Colonic mucosa (tissue), 4 donors: Measurements from ENCODE around the gene BCAS4. TPM values are rescaled to one million over a fixed set of nuclear protein-coding genes. Genes with fewer than 3 reads are reported as not detected.

Experiments used
- DNase-seq: peaks from one replicate; pipeline ENCODE4 v3.0.0-alpha.2; 2020
- H3K27ac ChIP-seq: fragments of 200-600 bp; one replicate; pipeline ENCODE4 v1.8.0; 2021
- H3K27me3 ChIP-seq: fragments of 200-600 bp; one replicate; pipeline ENCODE4 v1.8.0; 2021
- H3K36me3 ChIP-seq: fragments of 200-600 bp; one replicate; pipeline ENCODE4 v1.8.0; 2021
- H3K4me1 ChIP-seq: fragments of 200-600 bp; one replicate; pipeline ENCODE4 v1.8.0; 2021; ENCODE audit warnings: mild to moderate bottlenecking
- H3K4me3 ChIP-seq: fragments of 200-600 bp; one replicate; pipeline ENCODE4 v1.8.0; 2021
- H3K9ac ChIP-seq, 2 donors: one replicate each; pipeline ENCODE4 v1.7.0; 2013; ENCODE audit warnings: control low read depth in 2 of 2, low read depth in 2 of 2, low read length in 2 of 2
- H3K9me3 ChIP-seq: fragments of 200-600 bp; one replicate; pipeline ENCODE4 v1.8.0; 2021
- CTCF ChIP-seq: fragments of 200-600 bp; IDR thresholded peaks from one replicate; pipeline ENCODE4 v1.8.0; 2022; ENCODE audit warnings: antibody characterized with exemption, mild to moderate bottlenecking
- intact Hi-C: fragments of 100-400 bp; cut with DNase I; formaldehyde crosslinking; loops from one replicate; pipeline ENCODE4 v1.14.1; 2022
- total RNA-seq, 2 donors: library from RNA; stranded (reverse); fragmentation: NEBNext Ultra II Directional in 1 of 2; extraction: Animal tissue kit (Norgen Biotek cat#: 25700) in 1 of 2; gene quantifications; one replicate each; pipeline ENCODE4 v1.2.1, GENCODE V29; 2021
- donor health status: healthy.
- donor health status: DM: no; HTN: no; CAD: no.
- donor health status: DM: no; HTN: no; CAD: no.

BCAS4 gene
- total RNA-seq, 2 donors from 2014 or later, result 1.1 to 2.7 TPM

- Histone ChIP-seq H3K9ac (no peak overlapping the region), H3K27me3 (no peaks in the 10 kb centered on the region), H3K4me1 (no peaks in the 10 kb centered on the region), H3K36me3 (no peaks in the 10 kb centered on the region), H3K9me3 (no peaks in the 10 kb centered on the region), H3K27ac (no peak overlapping the region), H3K4me3 (no peak overlapping the region)
- no peak for DNase-seq
- intact Hi-C loops, result no loop called here
- no peak for TF ChIP-seq CTCF
Measured at GRCh38 chr20:50903353-50904051, 108.6 kb downstream of the BCAS4 start.

GRCh38 chr20:50904067-50904570 is 109.3 kb downstream of the BCAS4 start:
- Histone ChIP-seq H3K27ac (no peak overlapping the region), H3K9ac (no peak overlapping the region), H3K4me1 (no peaks in the 10 kb centered on the region)

GRCh38 chr20:50909413-50909812 is 114.6 kb downstream of the BCAS4 start:
- Histone ChIP-seq H3K4me1 (peaks cover 3% of the 10 kb centered on the region), H3K27ac (no peak overlapping the region), H3K27me3 (no peaks in the 10 kb centered on the region), H3K36me3 (no peaks in the 10 kb centered on the region), H3K9ac (no peak overlapping the region), H3K9me3 (no peaks in the 10 kb centered on the region), H3K4me3 (no peak overlapping the region)
- DNase-seq, result no peak
- intact Hi-C loops, result no loop called here
- no peak for TF ChIP-seq CTCF

More at GRCh38 chr20:50904067-50904570, 109.3 kb downstream of the BCAS4 start:
- Histone ChIP-seq H3K36me3 (no peaks in the 10 kb centered on the region), H3K4me3 (no peak overlapping the region), H3K27me3 (no peaks in the 10 kb centered on the region), H3K9me3 (no peaks in the 10 kb centered on the region)
- no peak for DNase-seq
- TF ChIP-seq CTCF, result no peak
- intact Hi-C loops, result no loop called here

- no peak overlapping the region for H3K27ac ChIP-seq
- no peaks in the 10 kb centered on the region for H3K9me3 ChIP-seq
- H3K4me1 ChIP-seq, result peaks cover 5% of the 10 kb centered on the region
- H3K27me3 ChIP-seq, result no peaks in the 10 kb centered on the region
- no peak for DNase-seq
- no peak for TF ChIP-seq CTCF
- no peaks in the 10 kb centered on the region for H3K36me3 ChIP-seq
- intact Hi-C loops, result no loop called here
- H3K4me3 ChIP-seq, result no peak overlapping the region
- H3K9ac ChIP-seq, result no peak overlapping the region
Measured at GRCh38 chr20:50911030-50911429, 116.2 kb downstream of the BCAS4 start.

GRCh38 chr20:50911716-50912115 is 116.9 kb downstream of the BCAS4 start:
- DNase-seq, result no peak
- H3K27ac ChIP-seq, result no peak overlapping the region
- TF ChIP-seq CTCF, result no peak
- H3K27me3 ChIP-seq, result no peaks in the 10 kb centered on the region
- H3K9ac ChIP-seq, result no peak overlapping the region
- H3K9me3 ChIP-seq, result no peaks in the 10 kb centered on the region
- no peaks in the 10 kb centered on the region for H3K36me3 ChIP-seq
- intact Hi-C loops, result no loop called here
- H3K4me1 ChIP-seq, result peaks cover 10% of the 10 kb centered on the region
- H3K4me3 ChIP-seq, result no peak overlapping the region
